Measurements from ENCODE around the gene SIGLEC6. TPM values are rescaled to one million over a fixed set of nuclear protein-coding genes. Genes with fewer than 3 reads are reported as not detected.
A peak's percentile ranks its signal among the peaks of the same experiment; 100 is the strongest.

SIGLEC6 gene
- polyA plus RNA-seq, 3 donors = 0.04 TPM; not detected in 2

DNA sequence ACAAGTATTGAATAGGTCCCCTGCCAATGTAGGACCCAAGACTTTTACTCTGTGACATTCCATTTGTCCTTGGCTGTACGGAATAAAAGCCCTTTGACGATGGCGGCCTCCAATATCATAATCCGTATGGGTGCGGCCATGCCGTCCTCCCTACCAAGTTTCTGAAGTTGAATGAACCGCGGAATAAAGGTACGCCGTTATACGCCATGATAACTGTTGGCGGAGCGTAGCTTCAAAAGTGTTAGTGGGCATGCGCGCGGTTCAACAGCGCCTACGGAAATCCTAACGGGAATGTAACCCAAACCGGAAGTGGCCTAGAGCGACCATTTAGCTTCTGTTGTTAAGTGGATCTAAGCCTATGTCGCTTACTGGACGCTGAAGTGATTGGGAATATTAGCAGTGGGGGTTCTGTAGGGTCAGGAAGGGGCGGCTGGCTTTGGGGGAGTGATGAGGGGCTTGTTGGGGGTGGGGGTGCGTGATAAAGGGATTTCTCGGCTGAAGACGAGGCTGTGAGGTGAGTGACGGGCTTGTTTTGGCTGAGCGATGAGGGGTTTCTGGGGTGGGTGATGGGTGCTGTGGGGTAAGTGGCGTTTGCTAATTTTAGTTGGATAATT, 39.6 kb upstream of the SIGLEC6 start, which contains the start of gene ZNF175:
Gene ZNF175, plus strand, starts transcription at position 322 of the 614 bp plus-strand sequence. CDS start 2,047 bp downstream, outside the sequence.
- Mint-ChIP-seq H3K9me3 (peaks cover 0 to 3% (median 0%) of the 10 kb centered on the region in 7 donors), H3K27ac (peak within 1 kb of the TSS in 6 of 7 donors; percentile 35 to 86 (median 44)), H3K4me1 (peaks cover 25% of the 10 kb centered on the region), H3K36me3 (peaks cover 23 to 25% of the 10 kb centered on the region in 2 donors), H3K4me3 (peak within 1 kb of the TSS; percentile 92 to 95), H3K27me3 (ENCODE audit: low read depth in 3 of 3) (peaks cover 0 to 5% (median 2%) of the 10 kb centered on the region in 3 donors)
- WGBS (ENCODE audit: insufficient coverage) = under 1% methylated on average over 25 of the region's 30 CpGs
- Histone ChIP-seq H3K4me2 (replicated peaks; ENCODE audit: extremely low read depth, low read length, poor library complexity, severe bottlenecking) (peak within 1 kb of the TSS; percentile 96), H3K27ac (ENCODE audit: low read depth in 1 of 2, low read length in 2 of 2) (peak within 1 kb of the TSS in 1 of 2 donors; percentile 32), H3K9me3 (replicated peaks in 1 of 2; ENCODE audit: control insufficient read depth in 1 of 2, insufficient read depth in 1 of 2, low read length in 2 of 2) (no peaks in the 10 kb centered on the region), H4K20me1 (ENCODE audit: insufficient read depth, low read length) (no peaks in the 10 kb centered on the region), H3K4me3 (replicated peaks in 1 of 3; ENCODE audit: low read depth in 2 of 3, low read length in 3 of 3) (peak within 1 kb of the TSS; percentile 76 to 91 (median 84)), H2AFZ (ENCODE audit: insufficient read depth, low read depth, low read length, poor library complexity, severe bottlenecking) (peak within 1 kb of the TSS; percentile 82), H3K4me1 (ENCODE audit: control insufficient read depth in 1 of 2, insufficient read depth in 2 of 2, low read length in 2 of 2) (peaks cover 16 to 24% of the 10 kb centered on the region in 2 donors), H3K27me3 (ENCODE audit: control insufficient read depth in 2 of 2, insufficient read depth in 2 of 2, low read length in 2 of 2) (no peaks in the 10 kb centered on the region), H3K36me3 (replicated peaks in 1 of 2; ENCODE audit: control insufficient read depth in 1 of 2, insufficient read depth in 2 of 2, low read length in 2 of 2) (peaks cover 15 to 22% of the 10 kb centered on the region in 2 donors), H3K79me2 (ENCODE audit: insufficient read depth, low read length) (peaks cover 30% of the 10 kb centered on the region), H3K9ac (ENCODE audit: insufficient read depth, low read length, poor library complexity, severe bottlenecking) (peak within 1 kb of the TSS; percentile 51)
- no peak for TF ChIP-seq CTCF (IDR thresholded peaks at IDR 0.05)
- peak; percentile 79 to 90 (median 88) for DNase-seq
- intact Hi-C loops (cut with micrococcal nuclease) = no loop called here

DNA sequence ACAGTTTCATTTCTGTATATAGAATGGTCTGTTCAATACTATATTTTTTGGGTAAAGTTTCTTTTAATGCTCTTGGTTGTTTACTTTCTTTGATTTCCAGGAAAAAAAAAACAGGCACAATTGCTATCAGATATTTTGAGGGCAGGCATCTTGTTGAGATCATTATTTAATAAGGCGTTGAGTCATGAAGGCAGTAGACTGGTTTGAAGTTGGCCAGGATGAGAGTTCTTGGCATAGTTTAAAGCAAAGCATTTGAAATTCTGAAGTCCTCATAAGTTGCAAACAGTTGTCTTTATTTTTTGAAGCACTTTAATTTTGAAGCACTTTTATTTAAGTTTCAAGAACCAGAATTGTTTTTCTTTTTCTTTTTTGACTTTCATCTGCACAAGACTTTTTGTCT, 37.0 kb upstream of the SIGLEC6 start:
- peaks cover 0 to 3% (median 0%) of the 10 kb centered on the region in 7 donors for H3K9me3 Mint-ChIP-seq
- no peak for TF ChIP-seq CTCF (IDR thresholded peaks at IDR 0.05)
- Histone ChIP-seq H4K20me1 (ENCODE audit: insufficient read depth, low read length) (no peaks in the 10 kb centered on the region), H3K27me3 (ENCODE audit: control insufficient read depth in 2 of 2, insufficient read depth in 2 of 2, low read length in 2 of 2) (no peaks in the 10 kb centered on the region), H3K4me3 (replicated peaks in 1 of 3; ENCODE audit: low read depth in 2 of 3, low read length in 3 of 3) (no peak overlapping the region), H3K79me2 (ENCODE audit: insufficient read depth, low read length) (peaks cover 22% of the 10 kb centered on the region), H3K4me1 (ENCODE audit: control insufficient read depth in 1 of 2, insufficient read depth in 2 of 2, low read length in 2 of 2) (peaks cover 35 to 48% of the 10 kb centered on the region in 2 donors), H3K27ac (ENCODE audit: low read depth in 1 of 2, low read length in 2 of 2) (no peak overlapping the region), H3K9ac (ENCODE audit: insufficient read depth, low read length, poor library complexity, severe bottlenecking) (no peak overlapping the region), H3K36me3 (replicated peaks in 1 of 2; ENCODE audit: control insufficient read depth in 1 of 2, insufficient read depth in 2 of 2, low read length in 2 of 2) (peaks cover 4 to 8% of the 10 kb centered on the region in 2 donors), H2AFZ (ENCODE audit: insufficient read depth, low read depth, low read length, poor library complexity, severe bottlenecking) (no peak overlapping the region), H3K9me3 (replicated peaks in 1 of 2; ENCODE audit: control insufficient read depth in 1 of 2, insufficient read depth in 1 of 2, low read length in 2 of 2) (no peaks in the 10 kb centered on the region), H3K4me2 (replicated peaks; ENCODE audit: extremely low read depth, low read length, poor library complexity, severe bottlenecking) (no peak overlapping the region)
- no peak overlapping the region for H3K27ac Mint-ChIP-seq
- WGBS (ENCODE audit: insufficient coverage) = 80% methylated on average over 1 of the region's 1 CpG
- peaks cover 6% of the 10 kb centered on the region in 2 donors for H3K36me3 Mint-ChIP-seq
- intact Hi-C loops (cut with micrococcal nuclease) = no loop called here
- peaks cover 45% of the 10 kb centered on the region for H3K4me1 Mint-ChIP-seq
- H3K4me3 Mint-ChIP-seq = no peak overlapping the region
- no peak for DNase-seq
- H3K27me3 Mint-ChIP-seq (ENCODE audit: low read depth in 3 of 3) = peaks cover 7 to 11% (median 11%) of the 10 kb centered on the region in 3 donors
